ENCODE results near the gene PAXIP1.

DNA sequence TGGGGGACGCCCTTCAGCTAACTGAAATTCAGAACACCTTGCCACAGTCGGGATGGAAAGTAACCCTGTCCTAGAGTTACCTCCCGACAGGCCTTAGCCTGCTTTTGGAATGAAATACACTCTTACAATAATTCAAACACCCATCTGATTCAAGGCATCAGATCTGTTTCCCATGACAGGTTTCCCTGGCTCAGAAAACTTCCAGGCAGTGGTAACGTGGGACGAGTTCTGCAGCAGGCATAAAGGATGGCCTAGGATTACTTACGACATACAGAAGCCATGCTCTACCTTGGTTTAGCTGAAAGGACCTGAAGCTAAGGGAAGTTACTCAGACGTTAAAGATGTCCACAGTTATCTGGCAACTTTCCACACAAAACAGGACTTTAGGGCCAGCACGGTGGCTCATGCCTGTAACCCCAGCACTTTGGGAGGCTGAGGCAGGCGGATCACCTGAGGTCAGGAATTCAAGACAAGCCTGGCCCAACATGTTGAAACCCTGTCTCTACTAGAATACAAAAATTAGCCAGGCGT lies 5.0 kb downstream of the PAXIP1 start:
- TF ChIP-seq, protein P1, sequence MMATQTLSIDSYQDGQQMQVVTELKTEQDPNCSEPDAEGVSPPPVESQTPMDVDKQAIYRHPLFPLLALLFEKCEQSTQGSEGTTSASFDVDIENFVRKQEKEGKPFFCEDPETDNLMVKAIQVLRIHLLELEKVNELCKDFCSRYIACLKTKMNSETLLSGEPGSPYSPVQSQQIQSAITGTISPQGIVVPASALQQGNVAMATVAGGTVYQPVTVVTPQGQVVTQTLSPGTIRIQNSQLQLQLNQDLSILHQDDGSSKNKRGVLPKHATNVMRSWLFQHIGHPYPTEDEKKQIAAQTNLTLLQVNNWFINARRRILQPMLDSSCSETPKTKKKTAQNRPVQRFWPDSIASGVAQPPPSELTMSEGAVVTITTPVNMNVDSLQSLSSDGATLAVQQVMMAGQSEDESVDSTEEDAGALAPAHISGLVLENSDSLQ (IDR thresholded peaks at IDR 0.05): no peak
- TF ChIP-seq TARDBP (IDR thresholded peaks at IDR 0.05): no peak
- no peak for TF ChIP-seq FOXM1 (IDR thresholded peaks at IDR 0.05; ENCODE audit: borderline replicate concordance)
- no peak for TF ChIP-seq HDGF (IDR thresholded peaks at IDR 0.05; ENCODE audit: borderline replicate concordance)
- TF ChIP-seq NFRKB (IDR thresholded peaks at IDR 0.05): no peak
- no peak for TF ChIP-seq FOXA1 (IDR thresholded peaks at IDR 0.05)
- no peak for TF ChIP-seq SP1 (IDR thresholded peaks at IDR 0.05)
- TF ChIP-seq ELF4 (IDR thresholded peaks at IDR 0.05): no peak
- no peak for TF ChIP-seq SUZ12 (IDR thresholded peaks at IDR 0.05)
- TF ChIP-seq FOXK2 (IDR thresholded peaks at IDR 0.05): no peak
